HG03060 (cell line): ENCODE measurements around the gene HIVEP3.

Experiments
- ATAC-seq: cut with Tn5 transposase; IDR thresholded peaks from one replicate; pipeline ENCODE4 v1.9.1; 2021; ENCODE audit warnings: low read depth, moderate number of reproducible peaks; ENCODE audit not compliant: unreplicated experiment

HIVEP3 gene

GRCh38 chr1:41660570-41661427, 257.9 kb downstream of the HIVEP3 start:
- ATAC-seq = no peak

GRCh38 chr1:41659903-41660302, 258.8 kb downstream of the HIVEP3 start:
- ATAC-seq = no peak

- ATAC-seq = no peak
Observed at GRCh38 chr1:41659159-41659495, 259.6 kb downstream of the HIVEP3 start.

GRCh38 chr1:41658431-41659158, 260.1 kb downstream of the HIVEP3 start:
- ATAC-seq = no peak

- no peak for ATAC-seq
Observed at GRCh38 chr1:41657679-41658295, 260.9 kb downstream of the HIVEP3 start.

GRCh38 chr1:41656825-41657500, 261.8 kb downstream of the HIVEP3 start:
- no peak for ATAC-seq

GRCh38 chr1:41656068-41656467, 262.7 kb downstream of the HIVEP3 start:
- ATAC-seq = no peak

- no peak for ATAC-seq
Observed at GRCh38 chr1:41655632-41656031, 263.1 kb downstream of the HIVEP3 start.

- no peak for ATAC-seq
Observed at GRCh38 chr1:41653574-41653973, 265.1 kb downstream of the HIVEP3 start.

- ATAC-seq = no peak
Observed at GRCh38 chr1:41652384-41653265, 266.1 kb downstream of the HIVEP3 start.

- ATAC-seq = no peak
Observed at GRCh38 chr1:41650028-41650880, 268.5 kb downstream of the HIVEP3 start.

- no peak for ATAC-seq
Observed at GRCh38 chr1:41649396-41650027, 269.2 kb downstream of the HIVEP3 start.

- ATAC-seq = no peak
Observed at GRCh38 chr1:41648844-41649243, 269.9 kb downstream of the HIVEP3 start.

GRCh38 chr1:41648230-41648629, 270.5 kb downstream of the HIVEP3 start:
- no peak for ATAC-seq

GRCh38 chr1:41647221-41648135, 271.2 kb downstream of the HIVEP3 start:
- no peak for ATAC-seq

GRCh38 chr1:41646186-41646585, 272.5 kb downstream of the HIVEP3 start:
- ATAC-seq = no peak

GRCh38 chr1:41645062-41645461, 273.7 kb downstream of the HIVEP3 start:
- ATAC-seq = no peak
